ENCODE measurements around the gene SESN1. TPM values are rescaled to one million over a fixed set of nuclear protein-coding genes. Genes with fewer than 3 reads are reported as not detected.
"Not testable (repeated sequence)": the region's sequence is repeated elsewhere in the genome, so short reads cannot be mapped to it uniquely, and the experiment has no call there.

SESN1 gene
- total RNA-seq, 1 donor = 84.1 TPM

GRCh38 chr6:109105681-109106080 lies 11.0 kb upstream of the SESN1 start:
- no peaks in the 10 kb centered on the region for H3K27me3 ChIP-seq (ENCODE audit: insufficient read depth, low read length)
- no peaks in the 10 kb centered on the region for H3K4me1 ChIP-seq (ENCODE audit: insufficient read depth, low read length)
- no peaks in the 10 kb centered on the region for H3K9me3 ChIP-seq (ENCODE audit: low read depth, low read length)
- no peak overlapping the region for H3K4me3 ChIP-seq (ENCODE audit: low read length)

- Histone ChIP-seq H3K9me3 (ENCODE audit: low read depth, low read length) (no peaks in the 10 kb centered on the region), H3K4me1 (ENCODE audit: insufficient read depth, low read length) (no peaks in the 10 kb centered on the region), H3K4me3 (ENCODE audit: low read length) (no peak overlapping the region), H3K27me3 (ENCODE audit: insufficient read depth, low read length) (no peaks in the 10 kb centered on the region)
Observed at GRCh38 chr6:109104512-109104911, 9.9 kb upstream of the SESN1 start.

GRCh38 chr6:109103942-109104341 lies 9.3 kb upstream of the SESN1 start:
- Histone ChIP-seq H3K4me1 (ENCODE audit: insufficient read depth, low read length) (no peaks in the 10 kb centered on the region), H3K9me3 (ENCODE audit: low read depth, low read length) (no peaks in the 10 kb centered on the region), H3K4me3 (ENCODE audit: low read length) (no peak overlapping the region)

GRCh38 chr6:109102762-109103161 lies 8.1 kb upstream of the SESN1 start:
- Histone ChIP-seq H3K9me3 (ENCODE audit: low read depth, low read length) (no peaks in the 10 kb centered on the region), H3K4me1 (ENCODE audit: insufficient read depth, low read length) (no peaks in the 10 kb centered on the region), H3K4me3 (ENCODE audit: low read length) (no peak overlapping the region), H3K27me3 (ENCODE audit: insufficient read depth, low read length) (no peaks in the 10 kb centered on the region)

More at GRCh38 chr6:109103942-109104341, 9.3 kb upstream of the SESN1 start:
- no peaks in the 10 kb centered on the region for H3K27me3 ChIP-seq (ENCODE audit: insufficient read depth, low read length)

- Histone ChIP-seq H3K4me3 (ENCODE audit: low read length) (no peak overlapping the region), H3K4me1 (ENCODE audit: insufficient read depth, low read length) (peaks cover 15% of the 10 kb centered on the region), H3K9me3 (ENCODE audit: low read depth, low read length) (no peaks in the 10 kb centered on the region), H3K27me3 (ENCODE audit: insufficient read depth, low read length) (no peaks in the 10 kb centered on the region)
Observed at GRCh38 chr6:109097661-109098060, 3.0 kb upstream of the SESN1 start.

GRCh38 chr6:109096208-109096607 lies 1.6 kb upstream of the SESN1 start:
- peaks cover 21% of the 10 kb centered on the region for H3K4me1 ChIP-seq (ENCODE audit: insufficient read depth, low read length)
- H3K4me3 ChIP-seq (ENCODE audit: low read length) = peak overlapping the region; percentile 63
- no peaks in the 10 kb centered on the region for H3K27me3 ChIP-seq (ENCODE audit: insufficient read depth, low read length)
- H3K9me3 ChIP-seq (ENCODE audit: low read depth, low read length) = no peaks in the 10 kb centered on the region

GRCh38 chr6:109095835-109096084 lies 1.1 kb upstream of the SESN1 start:
- no peaks in the 10 kb centered on the region for H3K27me3 ChIP-seq (ENCODE audit: insufficient read depth, low read length)
- no peaks in the 10 kb centered on the region for H3K9me3 ChIP-seq (ENCODE audit: low read depth, low read length)
- H3K4me3 ChIP-seq (ENCODE audit: low read length) = peak overlapping the region; percentile 63
- H3K4me1 ChIP-seq (ENCODE audit: insufficient read depth, low read length) = peaks cover 23% of the 10 kb centered on the region

GRCh38 chr6:109095036-109095834 lies 589 bp upstream of the SESN1 start, which contains the start of gene CEP57L1:
Gene CEP57L1 (plus strand): TSS chr6:109095507. CDS start chr6:109145222, 49,715 bp downstream.
- Histone ChIP-seq H3K27me3 (ENCODE audit: insufficient read depth, low read length) (no peaks in the 10 kb centered on the region), H3K4me3 (ENCODE audit: low read length) (peak within 1 kb of the TSS; percentile 63), H3K9me3 (ENCODE audit: low read depth, low read length) (no peaks in the 10 kb centered on the region), H3K4me1 (ENCODE audit: insufficient read depth, low read length) (peaks cover 26% of the 10 kb centered on the region)

GRCh38 chr6:109093732-109094415 lies 772 bp downstream of the SESN1 start:
- Histone ChIP-seq H3K27me3 (ENCODE audit: insufficient read depth, low read length) (no peaks in the 10 kb centered on the region), H3K9me3 (ENCODE audit: low read depth, low read length) (no peaks in the 10 kb centered on the region), H3K4me3 (ENCODE audit: low read length) (peak overlapping the region; percentile 63), H3K4me1 (ENCODE audit: insufficient read depth, low read length) (peaks cover 26% of the 10 kb centered on the region)

GRCh38 chr6:109092074-109092473 lies 2.6 kb downstream of the SESN1 start:
- no peak overlapping the region for H3K4me3 ChIP-seq (ENCODE audit: low read length)

GRCh38 chr6:109091314-109092024 lies 3.2 kb downstream of the SESN1 start:
- Histone ChIP-seq H3K9me3 (ENCODE audit: low read depth, low read length) (no peaks in the 10 kb centered on the region), H3K4me3 (ENCODE audit: low read length) (no peak overlapping the region), H3K27me3 (ENCODE audit: insufficient read depth, low read length) (no peaks in the 10 kb centered on the region), H3K4me1 (ENCODE audit: insufficient read depth, low read length) (peaks cover 24% of the 10 kb centered on the region)

More at GRCh38 chr6:109092074-109092473, 2.6 kb downstream of the SESN1 start:
- H3K9me3 ChIP-seq (ENCODE audit: low read depth, low read length) = no peaks in the 10 kb centered on the region
- no peaks in the 10 kb centered on the region for H3K27me3 ChIP-seq (ENCODE audit: insufficient read depth, low read length)
- H3K4me1 ChIP-seq (ENCODE audit: insufficient read depth, low read length) = peaks cover 26% of the 10 kb centered on the region

GRCh38 chr6:109088995-109089394 lies 5.7 kb downstream of the SESN1 start:
- Histone ChIP-seq H3K4me1 (ENCODE audit: insufficient read depth, low read length) (peaks cover 15% of the 10 kb centered on the region), H3K27me3 (ENCODE audit: insufficient read depth, low read length) (no peaks in the 10 kb centered on the region), H3K4me3 (ENCODE audit: low read length) (no peak overlapping the region), H3K9me3 (ENCODE audit: low read depth, low read length) (no peaks in the 10 kb centered on the region)

GRCh38 chr6:109087661-109088264 lies 6.9 kb downstream of the SESN1 start:
- Histone ChIP-seq H3K27me3 (ENCODE audit: insufficient read depth, low read length) (no peaks in the 10 kb centered on the region), H3K4me1 (ENCODE audit: insufficient read depth, low read length) (peaks cover 11% of the 10 kb centered on the region), H3K4me3 (ENCODE audit: low read length) (no peak overlapping the region), H3K9me3 (ENCODE audit: low read depth, low read length) (no peaks in the 10 kb centered on the region)

GRCh38 chr6:109084146-109084545 lies 10.5 kb downstream of the SESN1 start:
- H3K4me1 ChIP-seq (ENCODE audit: insufficient read depth, low read length); H3K4me3 ChIP-seq (ENCODE audit: low read length); H3K9me3 ChIP-seq (ENCODE audit: low read depth, low read length); H3K27me3 ChIP-seq (ENCODE audit: insufficient read depth, low read length): not testable (repeated sequence)

GRCh38 chr6:109083657-109084056 lies 11.0 kb downstream of the SESN1 start:
- Histone ChIP-seq H3K9me3 (ENCODE audit: low read depth, low read length) (no peaks in the 10 kb centered on the region), H3K4me1 (ENCODE audit: insufficient read depth, low read length) (peaks cover 7% of the 10 kb centered on the region), H3K4me3 (ENCODE audit: low read length) (no peak overlapping the region), H3K27me3 (ENCODE audit: insufficient read depth, low read length) (no peaks in the 10 kb centered on the region)

Measured in mononuclear cell (primary cell).